M059J (cell line): ENCODE measurements around the gene PLTP. TPM values are rescaled to one million over a fixed set of nuclear protein-coding genes. Genes with fewer than 3 reads are reported as not detected.
A peak's percentile ranks its signal among the peaks of the same experiment; 100 is the strongest.
"Not testable (repeated sequence)": the region's sequence is repeated elsewhere in the genome, so short reads cannot be mapped to it uniquely, and the experiment has no call there.

Experiments used
- DNase-seq: peaks from one replicate; pipeline ENCODE4 v3.0.0-alpha.2; 2012; ENCODE audit warnings: low read depth
- total RNA-seq: library from RNA; depleted of rRNA; stranded (reverse); fragments of >200 nt; shearing (Covaris generic); gene quantifications from 2 replicates; pipeline ENCODE4 v1.2.3, GENCODE V29; 2014

The PLTP gene
- total RNA-seq, 1 experiment from 2014 or later = 13.4 TPM

DNA sequence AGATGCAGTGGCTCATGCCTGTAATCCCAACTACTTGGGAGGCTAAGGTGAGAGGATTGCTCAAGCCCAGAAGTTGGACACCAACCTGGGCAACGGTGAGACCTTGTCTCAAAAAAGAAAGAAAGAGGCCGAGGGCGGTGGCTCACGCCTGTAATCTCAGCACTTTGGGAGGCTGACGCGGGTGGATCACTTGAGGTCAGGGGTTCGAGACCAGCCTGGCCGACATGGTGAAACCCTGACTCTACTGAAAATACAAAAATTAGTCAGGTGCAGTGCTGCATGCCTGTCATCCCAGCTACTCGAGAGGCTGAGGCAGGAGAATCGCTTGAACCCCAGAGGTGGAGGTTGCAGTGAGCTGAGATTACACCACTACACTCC, 37.9 kb downstream of the PLTP start:
- not testable (repeated sequence) for DNase-seq

GRCh38 chr20:45873409-45874103, 38.4 kb downstream of the PLTP start:
- DNase-seq = peak; percentile 40

- DNase-seq = no peak
Observed at GRCh38 chr20:45872626-45873025, 39.3 kb downstream of the PLTP start.

- peak; percentile 95 for DNase-seq
Observed at GRCh38 chr20:45867819-45868176, 44.2 kb downstream of the PLTP start.

- no peak for DNase-seq
Observed at GRCh38 chr20:45867136-45867818, 44.7 kb downstream of the PLTP start.

- no peak for DNase-seq
Observed at GRCh38 chr20:45866454-45866853, 45.5 kb downstream of the PLTP start.

GRCh38 chr20:45863543-45864470, 48.1 kb downstream of the PLTP start:
- DNase-seq = no peak

- peak; percentile 58 for DNase-seq
Observed at GRCh38 chr20:45861221-45862075, 50.5 kb downstream of the PLTP start.

DNA sequence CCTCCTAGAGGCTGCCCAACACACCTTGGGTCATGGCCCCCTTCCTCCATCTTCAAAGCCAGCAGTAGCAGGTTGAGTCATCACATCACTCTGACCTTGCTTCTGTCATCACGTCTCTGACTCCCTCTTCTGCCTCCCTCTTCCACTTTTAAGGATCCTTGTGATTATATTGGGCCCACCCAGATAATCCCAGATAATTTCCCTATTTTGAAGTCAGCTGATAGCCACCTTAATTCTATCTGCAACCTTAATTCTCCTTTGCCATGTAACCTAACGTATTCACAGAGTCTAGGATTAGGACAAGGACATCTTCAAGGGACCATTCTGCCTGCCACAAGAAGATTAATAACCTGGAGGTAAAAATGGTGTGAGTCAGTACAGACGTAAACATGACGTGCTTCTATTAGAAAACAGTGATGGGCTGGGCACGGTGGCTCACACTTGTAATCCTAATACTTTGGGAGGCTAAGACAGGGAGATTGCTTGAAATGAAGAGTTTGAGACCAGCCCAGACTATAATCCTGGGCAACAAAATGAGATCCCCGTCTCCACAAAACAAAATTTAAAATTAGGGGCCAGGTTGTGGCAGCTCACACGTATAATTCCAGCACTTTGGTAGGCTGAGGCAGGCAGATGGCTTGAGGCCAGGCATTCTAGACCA, 51.3 kb downstream of the PLTP start:
- DNase-seq = peak; percentile 80

- no peak for DNase-seq
Observed at GRCh38 chr20:45859916-45860315, 52.0 kb downstream of the PLTP start.

DNA sequence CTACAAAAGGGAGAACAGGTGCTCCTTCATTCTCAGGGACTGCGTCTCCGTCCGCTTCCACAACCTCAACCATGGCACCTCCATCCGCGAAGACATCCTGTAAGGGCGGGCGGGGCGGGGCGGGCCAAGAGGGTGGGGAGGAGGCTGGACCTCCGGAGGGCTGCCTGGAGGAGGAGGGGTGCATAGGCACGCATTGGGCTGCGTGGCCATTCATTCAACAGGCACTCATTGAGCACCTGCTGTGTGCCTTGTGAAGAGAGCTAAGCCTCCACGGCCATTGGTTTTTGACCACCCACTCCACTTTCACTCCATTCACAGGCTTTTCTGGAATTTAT, 54.1 kb downstream of the PLTP start:
- DNase-seq = no peak

DNA sequence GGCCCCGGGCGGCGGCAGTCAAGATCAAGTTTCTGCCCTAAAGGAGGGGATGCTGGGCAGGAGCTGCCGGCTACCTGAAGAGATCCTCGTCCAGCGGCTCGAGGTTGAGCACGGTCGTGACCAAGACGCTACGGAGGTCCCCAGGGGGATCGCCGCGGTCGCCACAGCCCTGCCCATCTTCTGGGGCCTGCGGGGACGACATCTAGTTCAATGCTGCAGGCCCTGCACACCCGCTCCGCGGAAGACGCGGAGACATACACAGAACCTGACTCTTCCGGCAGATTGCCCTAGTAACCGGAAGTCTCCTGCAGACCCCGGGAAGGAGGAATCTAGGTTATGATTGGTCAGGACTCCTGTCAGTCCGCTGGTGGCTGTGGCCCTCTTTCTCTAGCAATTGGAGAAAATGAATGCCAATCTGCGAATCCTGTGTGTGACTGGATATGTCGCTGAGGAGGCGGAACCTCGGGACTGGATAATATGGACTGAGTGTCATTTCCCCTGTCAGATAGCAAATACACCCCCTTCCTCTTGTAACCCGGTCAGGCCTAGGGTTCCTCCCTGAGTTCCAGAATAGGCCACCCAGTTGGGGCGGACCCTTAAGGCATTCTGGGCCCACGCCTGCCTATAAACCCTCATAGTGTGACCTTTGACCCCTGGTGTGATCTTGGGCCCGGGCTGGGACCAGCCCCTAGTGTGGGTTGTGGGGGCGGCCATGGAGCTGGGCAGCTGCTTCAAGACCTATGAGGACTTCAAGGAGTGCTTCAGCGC, 54.7 kb downstream of the PLTP start, which contains the start of the genes ACOT8 and ZSWIM3:
ACOT8 (minus strand) TSS at position 279 of the 768 bp plus-strand sequence; CDS start at position 202, 77 bp downstream.
ZSWIM3 (plus strand) TSS at position 501 of the 768 bp plus-strand sequence; CDS start at position 713, 212 bp downstream.
- peak; percentile 100 for DNase-seq

- no peak for DNase-seq
Observed at GRCh38 chr20:45853484-45853883, 58.5 kb downstream of the PLTP start.

DNA sequence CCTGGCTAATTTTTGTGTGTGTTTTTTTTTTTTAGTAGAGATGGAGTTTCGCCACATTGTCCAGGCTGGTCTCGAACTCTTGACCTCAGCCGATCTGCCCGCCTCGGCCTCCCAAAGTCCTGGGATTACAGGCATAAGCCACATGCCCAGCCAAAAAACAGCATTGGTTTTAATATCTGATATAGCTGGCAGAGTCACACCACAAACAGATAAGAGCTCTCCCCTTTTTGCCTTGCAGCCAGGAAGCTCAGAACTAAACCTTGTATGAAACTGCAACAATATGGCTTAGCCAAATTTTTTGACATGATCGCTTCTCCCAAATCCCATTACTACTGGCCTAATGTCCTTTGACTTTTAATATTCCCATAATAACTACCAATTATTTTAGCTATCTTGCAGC, 59.6 kb downstream of the PLTP start:
- no peak for DNase-seq

DNA sequence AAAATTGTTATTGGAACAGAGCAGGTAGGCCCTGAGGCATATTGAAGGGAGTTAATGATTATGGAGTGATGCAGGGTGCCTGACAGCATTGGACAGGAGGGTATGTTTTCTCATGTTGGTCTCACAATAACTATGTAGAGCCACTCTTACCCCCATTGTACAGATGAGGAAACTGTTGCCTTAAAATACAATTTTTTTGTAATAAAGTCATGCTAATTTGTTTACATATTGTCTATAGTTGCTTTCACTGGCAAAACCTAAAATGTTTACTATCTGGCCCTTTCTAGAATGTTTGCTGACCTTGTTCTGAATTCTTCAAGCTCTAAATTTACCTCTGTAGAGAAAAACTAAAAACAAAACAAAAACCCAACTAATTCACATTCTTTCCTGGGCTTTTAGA, 60.5 kb downstream of the PLTP start:
- DNase-seq = no peak

DNA sequence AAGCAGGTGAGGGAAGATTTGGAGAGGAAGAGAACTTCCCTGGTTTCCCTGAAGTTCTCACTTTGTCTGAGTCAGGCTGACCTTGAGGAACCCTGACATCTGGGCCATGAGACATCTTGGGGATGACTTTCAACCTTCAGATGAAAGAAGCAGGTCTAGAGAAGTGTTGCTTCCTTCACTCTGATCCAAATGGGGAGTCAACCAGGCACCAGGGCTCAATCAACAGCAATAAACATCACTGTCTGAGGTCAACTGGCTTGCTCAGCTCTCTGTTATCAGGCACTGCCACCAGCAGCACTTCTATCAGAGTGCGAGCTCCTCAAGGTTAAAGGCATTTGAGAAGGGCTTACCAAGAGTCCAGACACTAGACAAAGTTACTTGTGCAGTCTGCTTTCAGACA, 61.0 kb downstream of the PLTP start:
- no peak for DNase-seq

DNA sequence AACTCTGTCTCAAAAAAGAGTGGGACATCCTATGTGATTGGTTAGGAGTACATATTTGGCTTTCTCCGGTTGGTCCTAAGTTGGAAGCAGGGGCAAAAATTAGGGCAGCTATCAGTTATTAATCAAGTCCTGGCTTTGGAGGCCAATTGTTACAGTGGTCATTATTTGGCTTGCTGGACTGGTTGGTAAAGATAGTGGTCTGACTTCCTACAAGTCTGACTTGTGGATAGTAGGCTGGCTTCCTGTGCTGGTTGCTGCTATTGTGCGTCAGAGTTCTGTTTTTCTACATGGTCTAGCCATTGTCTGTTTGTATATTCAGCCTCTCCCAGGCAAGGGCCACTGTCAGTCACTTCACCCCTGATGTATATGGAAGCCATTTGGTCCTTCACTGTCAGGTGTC, 61.7 kb downstream of the PLTP start:
- DNase-seq = no peak

DNA sequence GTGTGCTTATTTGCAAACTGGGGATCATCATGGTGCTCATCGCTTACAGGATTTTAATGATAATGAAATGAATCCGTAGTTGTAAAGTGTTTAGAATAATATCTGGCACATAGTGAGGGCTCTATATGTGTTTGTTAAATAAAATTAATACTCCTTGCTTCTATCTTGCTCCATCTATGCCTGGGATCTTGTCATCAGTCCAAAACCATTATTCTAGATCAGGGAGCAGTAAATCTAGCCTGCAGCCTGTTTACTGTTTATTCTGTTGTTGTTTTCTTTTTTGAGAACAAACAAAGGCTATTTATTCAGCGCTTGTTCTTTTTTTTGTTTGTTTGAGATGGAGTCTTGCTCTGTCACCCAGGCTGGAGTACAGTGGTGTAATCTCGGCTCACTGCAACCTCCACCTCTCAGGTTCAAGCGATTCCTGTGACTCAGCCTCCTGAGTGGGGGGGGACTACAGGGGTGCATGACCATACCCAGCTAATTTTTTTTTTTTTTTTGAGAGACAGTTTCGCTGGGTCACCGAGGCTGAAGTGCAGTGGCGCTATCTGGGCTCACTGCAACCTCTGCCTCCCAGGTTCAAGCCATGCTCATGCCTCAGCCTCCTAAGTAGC, 62.9 kb downstream of the PLTP start:
- no peak for DNase-seq
